ENCODE results near the gene NAP1L1.

Gene NAP1L1

DNA sequence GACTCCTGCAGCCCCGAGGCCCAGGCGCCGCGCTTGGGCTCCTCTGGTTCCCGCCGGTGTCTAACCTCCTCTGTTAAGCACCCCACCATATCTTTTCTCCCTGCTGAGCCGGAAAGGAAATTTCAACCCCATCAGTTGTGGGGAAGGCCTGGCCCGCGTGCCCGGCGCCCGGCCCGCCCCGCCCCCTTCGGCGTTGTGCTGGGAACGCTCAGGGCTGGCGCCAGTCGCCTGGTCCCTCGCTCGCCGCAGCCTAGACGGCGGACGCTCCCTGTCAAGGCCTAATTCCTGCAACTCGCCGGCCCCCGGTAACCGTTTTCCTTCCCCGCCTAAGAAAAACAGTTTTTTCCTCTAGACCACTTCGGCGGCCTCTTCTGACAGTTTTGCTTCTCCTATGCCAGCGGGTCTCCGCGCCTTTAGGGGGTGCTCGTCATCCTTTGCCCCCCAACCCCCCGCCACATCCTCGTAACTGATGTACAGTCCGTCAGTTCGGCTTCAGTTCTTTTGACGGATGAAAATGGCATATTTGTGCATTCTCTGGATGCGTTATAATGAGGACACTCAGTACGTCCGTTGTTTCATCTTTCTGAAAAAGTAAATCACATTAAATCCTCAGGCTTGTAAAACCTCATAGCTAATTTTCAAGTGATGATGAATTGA lies 506 bp upstream of the NAP1L1 start:
- DNase-seq (ENCODE audit: low read depth, low spot score): no peak

GRCh38 chr12:76083246-76083903 lies 1.1 kb downstream of the NAP1L1 start:
- DNase-seq (ENCODE audit: low read depth, low spot score): no peak

- no peak for DNase-seq (ENCODE audit: low read depth, low spot score)
Measured at GRCh38 chr12:76081909-76082308, 2.6 kb downstream of the NAP1L1 start.

DNA sequence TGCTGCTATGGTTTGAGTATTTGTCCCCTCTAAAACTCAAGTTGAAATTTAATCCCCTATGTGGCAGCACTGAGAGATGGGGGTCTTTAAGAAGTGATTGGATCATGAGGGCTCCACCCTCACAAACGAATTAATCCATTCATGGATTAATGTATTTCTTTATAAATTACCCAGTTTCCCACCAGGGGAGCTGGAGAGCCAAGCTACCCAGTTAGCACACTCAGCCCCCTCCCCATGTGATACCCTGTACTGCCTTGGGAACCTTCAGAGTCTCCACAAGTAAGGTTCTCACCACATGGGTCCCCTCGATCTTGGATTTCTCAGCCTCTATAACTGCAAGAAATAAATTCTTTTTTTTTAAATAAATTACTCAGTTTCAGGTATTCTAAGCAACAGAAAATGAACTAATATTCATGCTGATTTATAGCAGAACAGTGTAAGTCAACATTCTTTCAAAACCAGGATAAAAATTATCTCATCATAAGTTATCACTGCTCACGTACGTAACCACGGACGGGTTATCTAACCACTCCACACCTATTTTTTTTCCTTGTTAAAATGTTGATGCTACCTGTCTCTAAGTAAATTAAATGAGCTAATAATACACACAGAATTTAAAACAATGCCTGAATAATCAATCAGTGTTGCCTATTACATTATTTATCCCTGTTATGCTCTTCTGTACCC lies 3.6 kb downstream of the NAP1L1 start:
- no peak for DNase-seq (ENCODE audit: low read depth, low spot score)

- no peak for DNase-seq (ENCODE audit: low read depth, low spot score)
Measured at GRCh38 chr12:76080017-76080728, 4.3 kb downstream of the NAP1L1 start.

- no peak for DNase-seq (ENCODE audit: low read depth, low spot score)
Measured at GRCh38 chr12:76078748-76079147, 5.7 kb downstream of the NAP1L1 start.

- no peak for DNase-seq (ENCODE audit: low read depth, low spot score)
Measured at GRCh38 chr12:76075448-76075847, 9.0 kb downstream of the NAP1L1 start.

DNA sequence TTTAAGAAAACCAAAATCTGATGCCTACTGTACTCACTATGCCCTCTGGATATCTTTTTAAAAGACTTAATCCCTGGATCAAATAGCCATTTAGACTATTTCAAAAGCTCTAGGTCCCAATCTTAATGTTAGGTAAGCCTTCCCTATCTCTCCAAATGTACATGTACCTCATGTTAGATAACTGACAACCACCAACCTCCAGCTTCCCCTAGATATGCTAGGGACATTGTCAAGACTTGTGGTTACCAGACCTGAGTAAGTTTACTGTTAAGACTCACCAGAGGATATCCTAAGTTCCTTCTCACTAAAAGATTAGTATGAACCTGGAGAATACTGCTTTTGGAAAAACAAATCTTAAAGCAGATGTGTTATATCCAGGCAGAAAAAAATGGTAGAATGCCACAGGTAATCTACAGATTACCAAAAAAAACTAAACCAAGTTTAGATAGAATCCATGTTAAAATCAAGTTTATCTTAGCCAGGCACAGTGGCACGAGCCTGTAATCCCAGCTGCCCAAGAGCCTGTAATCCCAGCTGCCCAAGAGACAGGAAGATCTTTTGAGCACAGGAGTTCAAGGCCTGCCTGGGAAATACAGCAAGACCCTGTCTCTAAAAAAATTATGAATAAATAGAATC lies 9.7 kb downstream of the NAP1L1 start:
- no peak for DNase-seq (ENCODE audit: low read depth, low spot score)

DNA sequence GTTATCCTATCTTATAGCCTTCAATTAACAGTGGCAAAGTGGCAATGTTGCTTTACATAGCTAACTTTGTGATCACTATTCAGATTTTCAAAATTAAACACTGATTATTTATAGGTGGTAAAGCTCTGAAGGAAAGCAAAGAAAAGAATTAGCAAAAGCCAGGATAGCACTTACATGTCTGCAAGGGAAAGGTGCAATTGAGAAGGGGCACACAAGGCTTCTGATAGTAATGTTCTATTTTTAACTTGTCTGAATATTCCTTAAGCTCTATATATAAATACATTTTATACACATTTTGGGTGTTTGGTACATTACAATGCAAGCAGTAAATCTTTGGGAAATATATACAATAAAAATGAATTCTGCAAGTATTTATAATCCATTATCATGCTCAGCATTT lies 10.9 kb downstream of the NAP1L1 start:
- DNase-seq (ENCODE audit: low read depth, low spot score): no peak

DNA sequence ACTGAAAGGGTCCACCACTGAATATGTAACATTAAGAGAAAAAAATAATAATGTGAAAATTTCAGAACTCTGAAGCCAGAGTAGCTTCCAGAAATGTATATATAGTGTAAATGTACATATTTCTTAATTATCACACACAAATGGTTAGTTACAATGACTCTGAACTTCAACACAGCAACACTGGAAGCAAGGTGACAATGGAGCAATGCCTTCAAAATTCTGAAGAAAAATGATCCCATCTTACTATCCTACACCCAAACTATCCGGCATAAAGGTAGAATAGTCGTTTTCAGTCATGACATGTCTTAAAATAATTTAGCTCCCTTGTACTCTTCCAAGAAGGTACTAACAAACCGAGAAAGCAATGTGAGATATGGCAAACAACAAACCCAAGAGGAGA lies 11.9 kb downstream of the NAP1L1 start:
- DNase-seq (ENCODE audit: low read depth, low spot score): no peak

DNA sequence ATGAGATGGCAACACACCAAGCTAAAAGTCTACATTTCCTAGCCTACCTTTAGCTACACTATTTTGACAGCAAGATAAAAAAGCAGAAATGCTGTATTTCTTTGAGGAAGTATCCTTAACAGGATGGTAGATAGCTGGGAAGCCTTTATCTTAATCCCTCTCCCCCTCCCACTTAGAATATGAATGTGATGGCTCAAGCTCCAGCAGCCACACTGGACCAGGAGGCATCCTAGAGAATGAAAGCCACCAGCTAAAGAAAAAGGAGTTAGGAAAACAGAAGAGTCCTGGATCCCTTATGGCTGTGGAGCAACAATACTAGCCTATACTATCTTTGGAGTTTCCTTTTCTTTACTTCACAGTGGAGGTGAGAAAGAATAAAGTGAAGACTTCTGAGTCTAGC lies 15.1 kb downstream of the NAP1L1 start:
- DNase-seq (ENCODE audit: low read depth, low spot score): no peak

DNA sequence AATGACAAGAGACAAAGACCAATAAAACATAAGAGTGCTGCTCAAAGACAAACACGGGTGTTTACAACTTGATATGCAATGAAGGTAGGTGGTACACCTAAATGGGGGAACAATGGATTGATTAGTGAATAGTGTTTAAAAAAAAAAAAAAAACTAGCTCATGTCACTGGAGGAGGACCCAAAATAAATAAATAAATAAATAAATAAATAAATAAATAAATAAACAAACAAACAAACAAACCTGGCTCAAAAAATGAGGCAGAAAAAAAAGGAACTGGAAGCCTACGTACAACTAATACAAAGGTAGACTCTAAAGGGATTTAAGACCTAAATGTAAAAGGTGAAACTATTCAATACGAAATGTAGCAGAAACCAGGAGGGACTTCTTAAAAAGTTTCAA lies 18.6 kb downstream of the NAP1L1 start:
- no peak for DNase-seq (ENCODE audit: low read depth, low spot score)

GRCh38 chr12:76064904-76065303 lies 19.6 kb downstream of the NAP1L1 start:
- DNase-seq (ENCODE audit: low read depth, low spot score): no peak

DNA sequence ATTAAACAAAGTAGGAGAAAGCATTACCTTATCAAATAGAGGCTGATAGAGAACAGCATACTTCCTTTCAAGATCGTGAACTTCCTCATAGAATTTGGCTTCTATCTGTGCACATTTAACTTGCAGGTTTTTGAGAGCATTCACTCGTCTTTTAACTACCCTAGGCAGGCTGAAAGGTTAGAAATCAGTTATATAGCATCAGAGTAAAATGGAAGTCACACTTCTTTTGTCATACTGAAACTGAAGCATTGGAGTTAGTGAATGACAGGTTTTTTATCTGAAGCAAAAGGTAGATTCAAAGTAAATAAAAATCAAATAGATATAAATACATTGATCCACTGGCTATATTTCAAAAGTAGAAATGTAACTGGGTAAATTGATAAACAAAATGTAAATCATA lies 24.4 kb downstream of the NAP1L1 start:
- no peak for DNase-seq (ENCODE audit: low read depth, low spot score)

- no peak for DNase-seq (ENCODE audit: low read depth, low spot score)
Measured at GRCh38 chr12:76057326-76057725, 27.2 kb downstream of the NAP1L1 start.

DNA sequence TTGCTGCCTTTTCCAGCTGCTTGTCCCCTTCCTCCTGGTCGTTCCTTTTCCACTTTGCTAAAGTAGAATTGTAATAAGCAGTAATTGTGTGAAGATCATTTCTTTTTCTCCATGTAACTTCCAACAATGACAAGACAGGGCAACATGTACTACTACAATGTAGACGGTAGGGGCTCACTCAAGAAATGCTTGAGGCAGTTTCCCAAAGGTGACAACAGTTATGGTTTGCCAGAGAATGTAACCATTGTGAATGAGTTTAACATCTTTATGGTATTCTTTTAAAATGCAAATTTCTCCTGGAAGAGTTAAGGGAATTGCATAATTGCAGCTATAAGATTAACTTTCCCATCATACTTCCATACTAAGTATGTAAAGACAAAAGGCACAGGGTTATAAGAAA lies 29.1 kb downstream of the NAP1L1 start:
- no peak for DNase-seq (ENCODE audit: low read depth, low spot score)

GRCh38 chr12:76049575-76050251 lies 34.8 kb downstream of the NAP1L1 start:
- no peak for DNase-seq (ENCODE audit: low read depth, low spot score)

DNA sequence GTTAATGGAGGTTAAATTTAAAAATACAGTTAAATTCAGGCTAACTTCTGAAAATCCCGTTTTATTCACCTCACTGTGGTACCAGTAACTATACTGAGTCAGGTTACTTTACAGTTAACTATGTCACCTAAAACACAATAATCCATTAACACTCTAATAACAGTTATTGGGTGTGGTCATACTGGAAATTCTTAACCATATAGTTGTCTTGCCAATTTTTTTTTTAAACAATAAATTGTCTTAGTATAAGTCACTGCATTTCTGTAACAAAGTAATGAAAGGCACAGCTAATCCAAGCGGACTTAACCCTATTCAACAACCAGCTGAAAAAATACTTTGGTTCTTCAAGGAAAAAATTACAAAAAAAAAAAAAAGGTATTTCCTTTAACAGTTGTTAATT lies 36.7 kb downstream of the NAP1L1 start:
- no peak for DNase-seq (ENCODE audit: low read depth, low spot score)

GRCh38 chr12:76047060-76047459 lies 37.4 kb downstream of the NAP1L1 start:
- DNase-seq (ENCODE audit: low read depth, low spot score): no peak

GRCh38 chr12:76043377-76043776 lies 41.1 kb downstream of the NAP1L1 start:
- DNase-seq (ENCODE audit: low read depth, low spot score): no peak

GRCh38 chr12:76042147-76042546 lies 42.3 kb downstream of the NAP1L1 start:
- no peak for DNase-seq (ENCODE audit: low read depth, low spot score)
